HepG2 (cell line): Measurements from ENCODE around the gene DELE1. TPM values are rescaled to one million over a fixed set of nuclear protein-coding genes. Genes with fewer than 3 reads are reported as not detected.
A peak's percentile ranks its signal among the peaks of the same experiment; 100 is the strongest.

Experiments
- CAMTA2 ChIP-seq: sonication (generic); formaldehyde crosslinking; IDR thresholded peaks from 2 replicates; pipeline ENCODE4 v1.4.0; 2020; ENCODE audit warnings: mild to moderate bottlenecking, missing genetic modification reagents, borderline replicate concordance
- ELF1 ChIP-seq: sonication (generic); formaldehyde crosslinking; IDR thresholded peaks from 2 replicates; pipeline ENCODE4 v1.4.0; 2020; ENCODE audit warnings: missing genetic modification reagents
- ETV5 ChIP-seq: IDR thresholded peaks from 2 replicates; pipeline ENCODE4 v1.6.1; 2018; ENCODE audit warnings: missing biosample characterization, missing genetic modification reagents, inconsistent platforms, borderline replicate concordance
- FLYWCH1 ChIP-seq: sonication (generic); formaldehyde crosslinking; IDR thresholded peaks from 2 replicates; pipeline ENCODE4 v1.8.1; 2023; ENCODE audit warnings: mild to moderate bottlenecking, missing genetic modification reagents
- FOXC1 ChIP-seq: sonication (generic); formaldehyde crosslinking; IDR thresholded peaks from 2 replicates; pipeline ENCODE4 v1.8.0; 2022; ENCODE audit warnings: mild to moderate bottlenecking, missing genetic modification reagents, borderline replicate concordance
- ISL2 ChIP-seq: sonication (generic); formaldehyde crosslinking; IDR thresholded peaks from 2 replicates; pipeline ENCODE4 v1.5.0; 2020; ENCODE audit warnings: missing genetic modification reagents
- KLF12 ChIP-seq: sonication (generic); formaldehyde crosslinking; IDR thresholded peaks from 2 replicates; pipeline ENCODE4 v1.4.0; 2020; ENCODE audit warnings: missing genetic modification reagents, borderline replicate concordance
- KLF15 ChIP-seq: sonication (generic); formaldehyde crosslinking; IDR thresholded peaks from 2 replicates; pipeline ENCODE4 v1.8.1; 2023; ENCODE audit warnings: borderline replicate concordance, mild to moderate bottlenecking, inconsistent platforms, missing genetic modification reagents, mixed read lengths
- POGZ ChIP-seq: sonication (generic); formaldehyde crosslinking; IDR thresholded peaks from 2 replicates; pipeline ENCODE4 v1.4.0; 2020; ENCODE audit warnings: mild to moderate bottlenecking, missing genetic modification reagents
- TAF15 ChIP-seq: fragments of 200-400 bp; formaldehyde crosslinking; IDR thresholded peaks from one replicate; pipeline ENCODE4 v1.6.1; 2018; ENCODE audit warnings: mild to moderate bottlenecking, low read depth, low read length; ENCODE audit not compliant: poor library complexity, severe bottlenecking
- ZFAT ChIP-seq: sonication (generic); formaldehyde crosslinking; conservative IDR thresholded peaks from 2 replicates; pipeline ENCODE4 v1.8.1; 2023; ENCODE audit warnings: missing genetic modification reagents, inconsistent platforms
- ZMYM4 ChIP-seq: sonication (generic); formaldehyde crosslinking; IDR thresholded peaks from 2 replicates; pipeline ENCODE4 v1.8.1; 2023; ENCODE audit warnings: mild to moderate bottlenecking, missing genetic modification reagents
- ZNF264 ChIP-seq: sonication (generic); formaldehyde crosslinking; IDR thresholded peaks from 2 replicates; pipeline ENCODE4 v1.4.0; 2020; ENCODE audit warnings: missing genetic modification reagents
- ZNF350 ChIP-seq: sonication (generic); formaldehyde crosslinking; IDR thresholded peaks from 2 replicates; pipeline ENCODE4 v1.4.0; 2020; ENCODE audit warnings: mild to moderate bottlenecking, low read depth, missing genetic modification reagents, borderline replicate concordance
- ZNF446 ChIP-seq: sonication (generic); formaldehyde crosslinking; IDR thresholded peaks from 2 replicates; pipeline ENCODE4 v1.5.0; 2020; ENCODE audit warnings: mild to moderate bottlenecking, missing genetic modification reagents
- ZNF501 ChIP-seq: sonication (generic); formaldehyde crosslinking; IDR thresholded peaks from 2 replicates; pipeline ENCODE4 v1.5.1; 2020; ENCODE audit warnings: mild to moderate bottlenecking, moderate library complexity, missing genetic modification reagents
- ZNF552 ChIP-seq: sonication (generic); formaldehyde crosslinking; IDR thresholded peaks from 2 replicates; pipeline ENCODE4 v1.9.0; 2022; ENCODE audit warnings: missing genetic modification reagents, mild to moderate bottlenecking, borderline replicate concordance
- ZNF556 ChIP-seq: sonication (generic); formaldehyde crosslinking; IDR thresholded peaks from 2 replicates; pipeline ENCODE4 v1.4.0; 2020; ENCODE audit warnings: mild to moderate bottlenecking, missing genetic modification reagents, borderline replicate concordance
- ZNF564 ChIP-seq: sonication (generic); formaldehyde crosslinking; IDR thresholded peaks from 2 replicates; pipeline ENCODE4 v1.8.1; 2023; ENCODE audit warnings: mild to moderate bottlenecking, missing genetic modification reagents
- ZNF646 ChIP-seq: sonication (generic); formaldehyde crosslinking; IDR thresholded peaks from 2 replicates; pipeline ENCODE4 v1.9.0; 2021; ENCODE audit warnings: mild to moderate bottlenecking, missing genetic modification reagents
- ZNF652 ChIP-seq: IDR thresholded peaks from 2 replicates; pipeline ENCODE4 v1.6.1; 2016; ENCODE audit warnings: low read depth, borderline replicate concordance
- polyA plus RNA-seq, 8 experiments: library from polyadenylated mRNA; depleted of rRNA in 3 of 8; stranded (reverse) in 7 of 8; unstranded in 1 of 8; fragments of >200 nt; fragmentation: Illumina TruSeq in 4 of 8; extraction: Trizol in 4 of 8; gene quantifications; 2 replicates each; pipeline versions ENCODE4 v1.2.1 to v1.2.3, GENCODE V29; 2011 to 2016; ENCODE audit warnings: low read depth in 4 of 8, missing spikeins in 1 of 8, mixed read lengths in 1 of 8; ENCODE audit not compliant: insufficient read depth in 1 of 8
- total RNA-seq, 5 experiments: library from RNA; depleted of rRNA; stranded (reverse); fragments of >200 nt; fragmentation: Illumina TruSeq; extraction: Trizol; gene quantifications; 2 replicates each; pipeline ENCODE4 v1.2.3, GENCODE V29; 2016; ENCODE audit warnings: low read depth in 1 of 5

DELE1 gene
- total and polyA plus RNA-seq, 2 of the 13 experiments (the other 11 are each of a cell fraction or from before 2014, with no cell fraction given): 57.5 to 90.3 TPM

GRCh38 chr5:141968914-141969608 lies 45.4 kb downstream of the DELE1 start, which contains the start of gene RNF14 (continued):
- TF ChIP-seq ZNF646 (CRISPR knock-in tag) (0 out of 2 replicates have a peak, but pooled peaks have one; percentile 33), KLF12 (CRISPR knock-in tag) (peak; percentile 94), TAF15 (peak; percentile 72), POGZ (CRISPR knock-in tag) (peak; percentile 94), ISL2 (CRISPR knock-in tag) (peak; percentile 67; the same call in 1 of the 2 replicates), ZNF446 (CRISPR knock-in tag) (no peak; the same call in 1 of the 2 replicates), ETV5 (peak; percentile 79; the same call in 1 of the 2 replicates), ZNF350 (CRISPR knock-in tag) (peak; percentile 93), FOXC1 (CRISPR knock-in tag) (peak; percentile 77; the same call in 1 of the 2 replicates), ZNF652 (CRISPR knock-in tag) (no peak), ZNF264 (CRISPR knock-in tag) (0 out of 2 replicates have a peak, but pooled peaks have one; percentile 79), KLF15 (0 out of 2 replicates have a peak, but pooled peaks have one; percentile 22), ZFAT (CRISPR knock-in tag) (0 out of 2 replicates have a peak, but pooled peaks have one; percentile 50), FLYWCH1 (CRISPR knock-in tag) (no peak), ELF1 (CRISPR knock-in tag) (peak; percentile 80), ZMYM4 (CRISPR knock-in tag) (peak; percentile 98), ZNF552 (CRISPR knock-in tag) (no peak), ZNF501 (CRISPR knock-in tag) (peak; percentile 98), CAMTA2 (0 out of 2 replicates have a peak, but pooled peaks have one; percentile 20), ZNF564 (CRISPR knock-in tag) (peak; percentile 88; the same call in 1 of the 2 replicates), ZNF556 (CRISPR knock-in tag) (peak; percentile 97)
